ENCODE results near the gene UBXN6.
A peak's percentile ranks its signal among the peaks of the same experiment; 100 is the strongest.

The UBXN6 gene

GRCh38 chr19:4447327-4448146 is 10.1 kb downstream of the UBXN6 start:
- Histone ChIP-seq H2AK5ac (ENCODE audit: low read length, severe bottlenecking) (no peak overlapping the region), H3K36me3 (ENCODE audit: control insufficient read depth in 1 of 2, insufficient read depth in 2 of 2, low read depth in 1 of 2, low read length in 2 of 2) (peaks cover 82 to 94% of the 10 kb centered on the region in 2 experiments), H4K91ac (ENCODE audit: low read length) (no peak overlapping the region), H4K8ac (ENCODE audit: low read length) (no peak overlapping the region), H3K9ac (ENCODE audit: low read length) (no peak overlapping the region), H2BK15ac (ENCODE audit: low read depth, poor library complexity, severe bottlenecking) (no peak overlapping the region), H3K4ac (ENCODE audit: low read depth in 1 of 2, low read length in 2 of 2) (no peak overlapping the region), H3K79me1 (replicated peaks; ENCODE audit: low read length, poor library complexity, severe bottlenecking) (peaks cover 38% of the 10 kb centered on the region), H2BK12ac (ENCODE audit: low read length in 2 of 2) (no peak overlapping the region), H3K4me3 (ENCODE audit: insufficient read depth in 1 of 2, low read depth in 1 of 2, low read length in 2 of 2) (no peak overlapping the region), H3K14ac (ENCODE audit: low read length in 2 of 2) (no peak overlapping the region), H3K4me2 (ENCODE audit: low read length, poor library complexity, severe bottlenecking) (no peak overlapping the region), H3K18ac (ENCODE audit: low read depth in 1 of 2, low read length in 2 of 2) (no peak overlapping the region), H2BK120ac (ENCODE audit: low read depth, low read length) (no peak overlapping the region), H3K9me3 (ENCODE audit: control insufficient read depth, low read length) (no peaks in the 10 kb centered on the region), H3K4me1 (ENCODE audit: control insufficient read depth, insufficient read depth, low read depth, low read length) (no peaks in the 10 kb centered on the region), H3K23ac (ENCODE audit: low read length in 2 of 2) (no peak overlapping the region), H3K27me3 (ENCODE audit: control insufficient read depth in 1 of 2, insufficient read depth in 1 of 2, low read length in 2 of 2) (no peaks in the 10 kb centered on the region), H3K27ac (ENCODE audit: low read length, poor library complexity, severe bottlenecking) (no peak overlapping the region), H2AFZ (ENCODE audit: low read depth, low read length) (no peak overlapping the region), H2BK5ac (ENCODE audit: low read depth, low read length, poor library complexity, severe bottlenecking) (no peak overlapping the region)
- no peak for DNase-seq
- 94% methylated on average over 27 of the region's 28 CpGs for WGBS

- Histone ChIP-seq H2AFZ (ENCODE audit: low read depth, low read length) (no peak overlapping the region), H3K18ac (ENCODE audit: low read depth in 1 of 2, low read length in 2 of 2) (no peak overlapping the region), H3K4me1 (ENCODE audit: control insufficient read depth, insufficient read depth, low read depth, low read length) (no peaks in the 10 kb centered on the region), H4K8ac (ENCODE audit: low read length) (no peak overlapping the region), H3K4ac (ENCODE audit: low read depth in 1 of 2, low read length in 2 of 2) (no peak overlapping the region), H3K4me2 (ENCODE audit: low read length, poor library complexity, severe bottlenecking) (no peak overlapping the region), H3K4me3 (ENCODE audit: insufficient read depth in 1 of 2, low read depth in 1 of 2, low read length in 2 of 2) (no peak overlapping the region), H2BK120ac (ENCODE audit: low read depth, low read length) (no peak overlapping the region), H3K14ac (ENCODE audit: low read length in 2 of 2) (no peak overlapping the region), H2BK12ac (ENCODE audit: low read length in 2 of 2) (no peak overlapping the region), H3K79me1 (replicated peaks; ENCODE audit: low read length, poor library complexity, severe bottlenecking) (peaks cover 32% of the 10 kb centered on the region), H2BK5ac (ENCODE audit: low read depth, low read length, poor library complexity, severe bottlenecking) (no peak overlapping the region), H3K23ac (ENCODE audit: low read length in 2 of 2) (no peak overlapping the region), H3K36me3 (ENCODE audit: control insufficient read depth in 1 of 2, insufficient read depth in 2 of 2, low read depth in 1 of 2, low read length in 2 of 2) (peaks cover 74 to 92% of the 10 kb centered on the region in 2 experiments), H3K9ac (ENCODE audit: low read length) (no peak overlapping the region), H4K91ac (ENCODE audit: low read length) (no peak overlapping the region), H3K9me3 (ENCODE audit: control insufficient read depth, low read length) (no peaks in the 10 kb centered on the region), H3K27ac (ENCODE audit: low read length, poor library complexity, severe bottlenecking) (no peak overlapping the region), H3K27me3 (ENCODE audit: control insufficient read depth in 1 of 2, insufficient read depth in 1 of 2, low read length in 2 of 2) (no peaks in the 10 kb centered on the region), H2BK15ac (ENCODE audit: low read depth, poor library complexity, severe bottlenecking) (no peak overlapping the region), H2AK5ac (ENCODE audit: low read length, severe bottlenecking) (no peak overlapping the region)
- 92% methylated on average over 15 of the region's 15 CpGs for WGBS
- no peak for DNase-seq
Measured at GRCh38 chr19:4446704-4447200, 10.8 kb downstream of the UBXN6 start.

GRCh38 chr19:4445963-4446703 is 11.5 kb downstream of the UBXN6 start:
- Histone ChIP-seq H3K4me1 (ENCODE audit: control insufficient read depth, insufficient read depth, low read depth, low read length) (no peaks in the 10 kb centered on the region), H3K27ac (ENCODE audit: low read length, poor library complexity, severe bottlenecking) (no peak overlapping the region), H2BK5ac (ENCODE audit: low read depth, low read length, poor library complexity, severe bottlenecking) (no peak overlapping the region), H3K4me2 (ENCODE audit: low read length, poor library complexity, severe bottlenecking) (no peak overlapping the region), H3K9ac (ENCODE audit: low read length) (no peak overlapping the region), H4K91ac (ENCODE audit: low read length) (peak overlapping the region; percentile 48), H3K18ac (ENCODE audit: low read depth in 1 of 2, low read length in 2 of 2) (no peak overlapping the region), H3K36me3 (ENCODE audit: control insufficient read depth in 1 of 2, insufficient read depth in 2 of 2, low read depth in 1 of 2, low read length in 2 of 2) (peaks cover 68 to 87% of the 10 kb centered on the region in 2 experiments), H2BK12ac (ENCODE audit: low read length in 2 of 2) (no peak overlapping the region), H3K4me3 (ENCODE audit: insufficient read depth in 1 of 2, low read depth in 1 of 2, low read length in 2 of 2) (no peak overlapping the region), H3K27me3 (ENCODE audit: control insufficient read depth in 1 of 2, insufficient read depth in 1 of 2, low read length in 2 of 2) (no peaks in the 10 kb centered on the region), H3K9me3 (ENCODE audit: control insufficient read depth, low read length) (no peaks in the 10 kb centered on the region), H4K8ac (ENCODE audit: low read length) (no peak overlapping the region), H3K23ac (ENCODE audit: low read length in 2 of 2) (no peak overlapping the region), H3K79me1 (replicated peaks; ENCODE audit: low read length, poor library complexity, severe bottlenecking) (peaks cover 32% of the 10 kb centered on the region), H2BK15ac (ENCODE audit: low read depth, poor library complexity, severe bottlenecking) (no peak overlapping the region), H2BK120ac (ENCODE audit: low read depth, low read length) (no peak overlapping the region), H3K4ac (ENCODE audit: low read depth in 1 of 2, low read length in 2 of 2) (no peak overlapping the region), H2AFZ (ENCODE audit: low read depth, low read length) (no peak overlapping the region), H3K14ac (ENCODE audit: low read length in 2 of 2) (no peak overlapping the region), H2AK5ac (ENCODE audit: low read length, severe bottlenecking) (no peak overlapping the region)
- WGBS = 95% methylated on average over 58 of the region's 58 CpGs
- no peak for DNase-seq

Measured in mesenchymal stem cell (in vitro differentiated cells and primary cell).